Activated naive CD8-positive, alpha-beta T cell treated with anti-CD3 and anti-CD28 coated beads, Interleukin-2, amount 50 U/mL, for 24 hours (primary cell): ENCODE results near the gene SLC6A6.

Source experiments
- ATAC-seq: fragments of 150-1000 bp; cut with Tn5 transposase; one replicate; pipeline ENCODE4 v1.10.0; 2021
- DNase-seq: peaks from one replicate; pipeline ENCODE4 v3.0.0; 2021
- H3K27ac Mint-ChIP-seq: one replicate; pipeline ENCODE4 v1.8.0; 2021; ENCODE audit warnings: mild to moderate bottlenecking, mixed read lengths
- H3K27me3 Mint-ChIP-seq: one replicate; pipeline ENCODE4 v1.8.0; 2021; ENCODE audit warnings: mixed read lengths
- H3K36me3 Mint-ChIP-seq: one replicate; pipeline ENCODE4 v1.8.0; 2021; ENCODE audit warnings: low read depth, mixed read lengths
- H3K4me1 Mint-ChIP-seq: one replicate; pipeline ENCODE4 v1.8.0; 2021; ENCODE audit warnings: mixed read lengths
- H3K4me3 Mint-ChIP-seq: one replicate; pipeline ENCODE4 v1.8.0; 2021; ENCODE audit warnings: mild to moderate bottlenecking, moderate library complexity, mixed read lengths
- H3K9me3 Mint-ChIP-seq: one replicate; pipeline ENCODE4 v1.8.0; 2021; ENCODE audit warnings: mixed read lengths

SLC6A6 gene

DNA sequence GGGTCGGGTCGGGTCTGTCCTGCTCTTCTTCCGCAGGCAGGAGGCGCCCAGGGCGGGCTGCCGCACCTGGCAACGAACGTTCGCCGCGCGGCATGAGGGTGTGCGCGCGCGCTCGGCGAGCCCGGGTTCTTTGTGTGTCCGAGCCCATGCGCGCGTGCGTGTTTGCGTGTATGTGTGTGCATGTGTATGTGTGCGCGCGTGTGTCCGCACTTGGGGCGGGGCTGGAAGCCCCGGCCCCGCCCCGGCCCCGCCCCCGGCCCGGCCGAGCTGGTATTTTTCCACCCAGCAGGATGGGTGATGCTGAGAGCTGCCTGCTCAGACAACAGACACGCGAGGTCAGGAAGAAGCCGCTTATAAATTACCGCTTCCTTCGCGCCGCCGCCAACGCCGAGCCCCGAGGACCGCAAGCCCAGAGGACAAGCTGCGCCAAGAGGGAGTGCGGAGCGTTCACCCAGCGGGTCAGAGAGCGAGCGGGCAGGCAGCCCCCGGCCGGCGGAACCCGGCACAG lies at the start of gene SLC6A6:
Gene SLC6A6, plus strand, starts transcription at position 303 of the 508 bp plus-strand sequence. CDS start 41,029 bp downstream, outside the sequence.
- Mint-ChIP-seq H3K27me3 (no peaks in the 10 kb centered on the region), H3K9me3 (no peaks in the 10 kb centered on the region), H3K36me3 (peaks cover 18% of the 10 kb centered on the region), H3K4me3 (peak within 1 kb of the TSS; percentile 99), H3K4me1 (peaks cover 54% of the 10 kb centered on the region), H3K27ac (peak within 1 kb of the TSS; percentile 99)
- ATAC-seq = peak; percentile 78
- DNase-seq = peak; percentile 92

DNA sequence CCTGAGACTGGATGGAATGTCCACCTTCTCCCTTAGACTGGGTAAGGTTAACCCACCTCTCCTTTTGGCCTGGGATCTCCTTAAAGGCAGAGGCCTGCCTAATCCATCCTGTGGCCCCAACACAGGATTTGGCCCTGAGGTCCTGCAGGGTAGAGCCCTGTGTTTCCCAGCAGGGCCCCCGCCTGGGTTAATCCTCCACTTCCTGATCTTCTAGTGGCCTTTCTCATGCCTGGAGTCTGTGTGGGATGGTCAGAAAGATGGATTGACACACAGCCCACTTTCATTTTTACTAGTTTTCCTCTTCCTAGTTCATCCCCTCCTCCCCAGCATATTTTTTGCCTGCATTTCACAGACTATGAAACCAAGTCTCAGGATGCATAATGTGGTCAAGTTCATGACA lies 48.9 kb upstream of the SLC6A6 start:
- H3K27me3 Mint-ChIP-seq = no peaks in the 10 kb centered on the region
- H3K27ac Mint-ChIP-seq = no peak overlapping the region
- H3K9me3 Mint-ChIP-seq = no peaks in the 10 kb centered on the region
- no peaks in the 10 kb centered on the region for H3K4me1 Mint-ChIP-seq
- H3K36me3 Mint-ChIP-seq = no peaks in the 10 kb centered on the region
- DNase-seq (no peak), ATAC-seq (no peak)
- no peak overlapping the region for H3K4me3 Mint-ChIP-seq

DNA sequence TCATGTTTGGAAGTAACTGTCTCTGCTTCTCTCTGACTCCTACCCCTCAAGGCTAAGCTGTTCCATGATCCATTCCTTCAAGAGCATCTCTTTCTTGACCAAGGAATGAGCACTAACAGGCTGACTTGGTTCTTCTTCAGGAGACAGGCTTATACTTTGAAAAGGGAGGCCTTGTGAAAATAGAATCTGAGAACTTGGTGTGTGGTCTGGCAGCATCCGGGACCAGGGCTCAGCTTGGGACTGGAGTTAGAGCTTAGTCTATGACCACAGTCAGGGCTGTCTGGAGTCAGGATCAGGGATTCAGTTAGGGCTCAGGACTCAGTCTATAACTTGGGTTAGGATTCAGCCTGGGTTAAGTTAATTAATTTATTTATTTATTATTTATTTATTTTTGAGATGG lies 44.9 kb upstream of the SLC6A6 start:
- Mint-ChIP-seq H3K4me3 (no peak overlapping the region), H3K27ac (no peak overlapping the region), H3K9me3 (no peaks in the 10 kb centered on the region), H3K36me3 (no peaks in the 10 kb centered on the region), H3K27me3 (no peaks in the 10 kb centered on the region), H3K4me1 (no peaks in the 10 kb centered on the region)
- ATAC-seq (no peak), DNase-seq (no peak)

DNA sequence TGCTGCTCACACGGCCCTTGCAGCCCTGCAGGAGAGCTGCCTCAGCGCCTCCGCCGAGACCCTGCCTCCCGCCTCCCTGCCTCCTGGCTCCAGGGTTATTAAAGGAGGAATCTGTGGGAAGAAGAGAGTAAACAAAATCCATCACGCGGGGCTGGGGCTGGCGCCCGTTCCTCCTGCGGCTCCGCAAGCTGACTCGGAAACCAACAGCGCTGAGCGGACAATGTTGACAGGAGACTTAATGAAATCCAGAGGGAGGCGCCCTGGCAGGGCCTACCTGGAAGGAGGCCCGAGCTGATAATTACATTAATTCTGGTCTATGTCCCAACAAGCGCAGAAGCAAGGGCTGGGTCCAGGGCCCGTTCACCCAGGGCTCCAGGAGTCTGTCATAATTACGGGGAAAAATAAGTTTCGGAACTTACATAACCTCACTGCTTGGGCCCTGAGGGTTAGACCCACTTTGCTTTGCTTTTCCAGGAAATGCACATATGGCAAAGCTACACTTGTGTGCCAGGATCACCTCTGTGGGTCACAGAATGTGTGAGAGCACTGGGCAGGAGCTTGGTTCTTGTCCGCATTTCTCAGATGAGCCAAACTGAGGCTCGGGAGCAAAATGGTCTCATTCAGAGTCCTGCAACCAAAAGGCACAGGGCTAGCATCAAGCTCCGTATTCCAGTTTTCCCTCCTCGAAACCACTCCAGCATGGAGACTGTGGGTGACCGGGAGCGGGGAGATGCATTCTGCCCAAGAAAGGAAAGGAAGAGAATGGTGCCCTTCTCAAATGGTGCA lies 43.8 kb upstream of the SLC6A6 start:
- H3K27me3 Mint-ChIP-seq = no peaks in the 10 kb centered on the region
- H3K9me3 Mint-ChIP-seq = no peaks in the 10 kb centered on the region
- H3K36me3 Mint-ChIP-seq = no peaks in the 10 kb centered on the region
- DNase-seq (no peak), ATAC-seq (no peak)
- H3K4me3 Mint-ChIP-seq = no peak overlapping the region
- no peaks in the 10 kb centered on the region for H3K4me1 Mint-ChIP-seq
- no peak overlapping the region for H3K27ac Mint-ChIP-seq

DNA sequence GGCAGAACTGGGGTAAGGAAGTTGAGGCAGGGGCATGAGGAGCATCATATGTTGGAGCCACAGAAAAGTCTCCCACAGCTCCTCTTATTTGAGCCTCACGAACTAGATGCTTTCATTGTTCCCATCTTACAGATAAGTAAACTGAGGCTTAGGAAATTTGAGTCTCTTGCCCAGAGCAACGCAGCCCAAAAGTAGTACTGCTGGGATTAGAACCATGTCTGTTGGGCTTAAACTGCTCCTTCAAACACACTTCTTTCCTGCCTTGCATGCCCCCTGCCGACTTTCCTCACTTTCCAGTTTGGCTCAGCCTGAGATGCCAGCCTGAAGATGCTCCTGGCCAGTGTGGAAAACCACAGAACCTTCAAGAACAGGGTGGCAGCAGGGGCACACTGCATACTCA lies 43.1 kb upstream of the SLC6A6 start:
- H3K36me3 Mint-ChIP-seq = no peaks in the 10 kb centered on the region
- H3K9me3 Mint-ChIP-seq = no peaks in the 10 kb centered on the region
- no peak overlapping the region for H3K27ac Mint-ChIP-seq
- no peaks in the 10 kb centered on the region for H3K27me3 Mint-ChIP-seq
- DNase-seq = no peak
- no peak overlapping the region for H3K4me3 Mint-ChIP-seq
- H3K4me1 Mint-ChIP-seq = no peaks in the 10 kb centered on the region
- no peak for ATAC-seq

DNA sequence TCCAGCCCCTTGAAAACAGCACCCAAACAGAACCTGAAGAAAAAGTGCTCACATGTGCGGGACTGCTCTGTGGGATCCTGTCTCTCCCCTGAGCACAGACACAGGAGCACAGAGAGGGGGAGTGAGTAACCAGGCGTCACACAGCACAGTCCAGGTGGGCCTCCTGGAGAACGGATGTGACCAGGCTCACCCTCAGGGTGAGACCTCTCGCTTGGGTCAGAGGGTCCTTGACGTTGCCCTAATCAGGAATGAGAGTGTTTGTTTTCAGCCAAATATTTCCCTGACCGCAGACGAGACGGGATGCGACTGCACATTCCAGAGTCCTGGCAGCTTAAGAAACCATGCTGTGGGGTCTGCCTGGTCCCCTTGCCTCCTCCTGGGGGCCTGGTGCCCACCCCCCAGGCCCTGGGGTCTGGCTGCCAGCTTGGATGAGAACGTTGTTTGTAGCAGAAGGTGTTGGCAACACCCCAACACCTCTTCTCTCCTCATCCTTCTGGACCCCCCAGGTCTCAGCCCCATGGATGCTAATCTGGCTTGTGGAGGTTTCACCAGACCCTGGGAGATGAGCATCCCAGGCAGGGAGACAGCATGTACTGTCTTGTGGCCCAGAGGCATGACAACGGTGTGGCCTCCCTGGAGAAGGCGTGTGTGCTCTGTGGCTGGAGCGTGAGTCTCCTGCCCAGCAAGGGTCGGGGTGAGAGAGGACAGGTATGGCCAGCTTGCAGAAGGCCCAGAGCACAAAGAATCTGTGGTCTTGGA lies 42.1 kb upstream of the SLC6A6 start:
- Mint-ChIP-seq H3K27me3 (no peaks in the 10 kb centered on the region), H3K4me3 (no peak overlapping the region), H3K9me3 (no peaks in the 10 kb centered on the region), H3K4me1 (no peaks in the 10 kb centered on the region), H3K27ac (no peak overlapping the region), H3K36me3 (no peaks in the 10 kb centered on the region)
- no peak for DNase-seq
- ATAC-seq = no peak

DNA sequence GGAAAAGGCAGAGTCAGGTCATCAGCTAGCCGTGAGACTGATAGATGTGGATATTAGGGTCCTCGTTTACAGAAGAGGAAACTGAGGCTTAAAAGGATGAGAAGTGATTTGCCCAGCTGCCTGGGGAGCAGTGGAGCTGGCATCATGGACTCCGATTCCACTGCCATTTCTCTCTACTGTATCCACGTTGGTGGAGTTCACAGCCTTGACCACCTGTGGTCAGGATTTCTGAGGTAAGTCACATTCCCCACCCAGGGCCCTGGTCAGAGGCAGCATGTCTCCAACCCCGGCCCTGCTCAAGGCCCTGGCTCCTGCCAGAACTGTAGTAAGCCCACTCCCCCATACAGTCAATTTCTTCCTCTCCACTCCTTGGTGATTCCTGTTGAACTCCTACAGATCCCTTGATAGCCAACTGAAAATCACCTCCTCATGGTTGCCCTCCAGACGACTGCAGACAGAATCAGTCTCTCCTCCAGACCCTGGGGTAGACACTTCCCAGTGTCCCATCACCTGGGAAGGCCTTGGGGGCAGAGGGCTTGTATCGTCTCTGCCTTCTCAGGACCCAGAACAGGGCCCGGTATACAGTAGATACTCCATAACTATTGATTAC lies 41.2 kb upstream of the SLC6A6 start:
- no peaks in the 10 kb centered on the region for H3K36me3 Mint-ChIP-seq
- H3K4me3 Mint-ChIP-seq = no peak overlapping the region
- no peaks in the 10 kb centered on the region for H3K27me3 Mint-ChIP-seq
- no peaks in the 10 kb centered on the region for H3K4me1 Mint-ChIP-seq
- DNase-seq (no peak), ATAC-seq (no peak)
- no peaks in the 10 kb centered on the region for H3K9me3 Mint-ChIP-seq
- H3K27ac Mint-ChIP-seq = no peak overlapping the region

DNA sequence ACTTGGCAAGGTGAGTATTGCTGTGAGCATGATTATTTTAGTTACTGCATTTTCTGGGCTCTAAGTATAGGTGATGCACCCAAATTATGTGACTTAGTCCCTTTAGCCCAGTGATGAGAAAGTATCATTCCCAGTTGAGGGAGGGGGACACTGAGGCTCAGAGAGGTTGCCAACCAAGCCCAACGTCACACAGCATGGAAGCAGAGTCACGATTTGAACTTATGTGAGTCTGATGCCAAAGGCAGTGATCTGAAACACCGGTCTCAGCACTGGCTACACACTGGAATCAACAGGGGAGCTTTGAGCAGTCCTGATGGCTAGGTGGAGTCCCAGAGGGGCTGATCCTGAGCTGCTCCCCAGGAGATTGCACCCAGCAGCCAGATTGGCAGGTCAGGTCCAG lies 39.5 kb upstream of the SLC6A6 start:
- Mint-ChIP-seq H3K4me1 (no peaks in the 10 kb centered on the region), H3K4me3 (no peak overlapping the region), H3K36me3 (no peaks in the 10 kb centered on the region), H3K27me3 (no peaks in the 10 kb centered on the region), H3K27ac (no peak overlapping the region), H3K9me3 (no peaks in the 10 kb centered on the region)
- ATAC-seq (no peak), DNase-seq (no peak)

DNA sequence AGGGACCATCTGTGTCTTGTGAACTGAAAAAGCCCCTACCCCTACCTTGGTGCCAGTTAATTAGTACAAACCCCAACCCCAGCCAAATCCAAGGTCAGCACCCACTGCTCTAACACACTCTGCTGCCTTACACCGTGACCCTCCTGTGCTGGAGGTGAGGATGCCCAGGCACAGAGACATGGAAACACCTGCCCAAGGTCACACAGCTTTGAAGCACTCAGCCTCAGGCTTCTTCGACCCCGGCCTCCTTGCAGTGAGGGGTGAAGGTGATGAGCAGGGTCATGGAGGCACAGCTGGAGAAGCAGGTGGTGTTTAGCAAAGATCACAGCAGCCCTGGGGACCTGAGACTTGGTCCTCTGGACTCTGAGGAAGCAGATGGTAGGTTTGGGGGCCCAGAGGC lies 39.0 kb upstream of the SLC6A6 start:
- Mint-ChIP-seq H3K36me3 (no peaks in the 10 kb centered on the region), H3K27me3 (no peaks in the 10 kb centered on the region), H3K4me3 (no peak overlapping the region), H3K4me1 (no peaks in the 10 kb centered on the region), H3K27ac (no peak overlapping the region), H3K9me3 (no peaks in the 10 kb centered on the region)
- DNase-seq (no peak), ATAC-seq (no peak)

DNA sequence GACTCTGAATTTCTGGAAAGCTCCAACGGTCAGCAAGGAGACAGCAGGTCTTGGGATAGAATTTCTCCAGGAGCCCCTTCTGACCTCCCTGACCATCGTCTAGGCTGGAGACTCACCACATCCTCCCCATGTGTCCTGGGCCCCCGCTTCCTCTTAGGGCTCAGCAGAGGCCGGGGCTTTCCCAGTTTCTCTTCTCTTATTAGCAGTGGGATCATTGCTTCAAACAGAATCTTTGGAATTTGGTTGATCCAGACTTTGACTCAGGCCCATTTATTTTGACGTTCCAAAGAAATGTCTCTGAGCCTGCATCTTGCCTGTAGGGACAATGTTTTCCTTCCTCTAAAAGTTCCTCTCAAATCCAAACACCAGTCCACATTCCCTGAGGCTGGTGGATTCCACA lies 38.4 kb upstream of the SLC6A6 start:
- no peak for ATAC-seq
- Mint-ChIP-seq H3K36me3 (no peaks in the 10 kb centered on the region), H3K9me3 (no peaks in the 10 kb centered on the region), H3K27ac (no peak overlapping the region), H3K4me3 (no peak overlapping the region), H3K4me1 (no peaks in the 10 kb centered on the region), H3K27me3 (no peaks in the 10 kb centered on the region)
- no peak for DNase-seq

DNA sequence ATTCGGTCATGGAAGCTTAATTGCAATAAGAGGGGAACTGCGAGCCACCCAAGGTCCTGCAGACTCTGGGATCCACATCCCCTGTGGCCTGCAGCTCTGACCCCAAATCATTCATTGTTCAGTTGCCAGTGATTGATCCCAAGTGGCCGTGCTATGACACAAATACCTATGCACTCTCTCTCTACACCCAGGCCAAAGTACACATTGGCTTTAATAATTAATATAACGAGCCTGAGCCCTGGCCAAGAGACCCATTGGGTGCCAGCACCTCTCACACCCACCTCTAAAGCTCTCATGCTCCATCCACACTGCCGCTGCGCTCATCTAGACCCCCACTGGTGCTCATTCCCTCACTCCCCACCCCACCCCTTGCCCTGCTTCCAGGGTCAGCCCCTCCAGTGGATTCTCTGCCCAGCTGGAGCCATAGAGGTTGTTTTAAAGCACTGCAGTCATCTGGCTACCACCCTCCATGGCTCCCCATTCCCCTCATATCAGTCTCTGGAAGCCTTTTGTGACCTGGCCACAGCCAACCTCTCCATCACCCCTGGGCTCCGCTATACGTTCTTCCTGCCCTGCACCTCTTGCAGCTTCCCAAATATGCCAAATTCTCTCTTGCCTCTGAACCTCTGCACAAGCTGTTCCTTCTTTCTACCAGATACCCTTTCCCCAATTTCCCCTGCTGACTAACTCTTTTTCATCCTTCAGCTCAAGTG lies 37.7 kb upstream of the SLC6A6 start:
- no peak overlapping the region for H3K27ac Mint-ChIP-seq
- no peak overlapping the region for H3K4me3 Mint-ChIP-seq
- H3K4me1 Mint-ChIP-seq = no peaks in the 10 kb centered on the region
- no peaks in the 10 kb centered on the region for H3K9me3 Mint-ChIP-seq
- H3K27me3 Mint-ChIP-seq = no peaks in the 10 kb centered on the region
- no peak for DNase-seq
- ATAC-seq = no peak
- H3K36me3 Mint-ChIP-seq = no peaks in the 10 kb centered on the region

DNA sequence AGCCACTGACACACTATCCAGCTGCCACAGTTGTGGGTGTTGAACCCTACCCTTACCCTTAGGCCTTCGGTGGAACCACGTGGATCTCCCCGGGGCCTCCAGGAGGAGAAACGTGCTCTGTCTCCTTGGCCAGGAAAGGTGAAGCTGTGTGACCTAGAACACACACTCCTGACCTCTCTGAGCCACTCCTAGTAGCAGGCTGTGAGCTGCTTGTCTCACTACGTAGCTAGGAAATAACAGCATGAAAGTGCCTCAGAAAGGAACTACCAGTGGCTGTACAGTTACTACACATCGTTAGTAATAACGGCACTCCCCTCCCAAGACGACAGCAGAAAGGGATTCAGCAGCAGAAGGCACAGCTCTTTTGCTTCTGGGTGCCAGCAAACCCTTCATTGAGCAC lies 36.2 kb upstream of the SLC6A6 start:
- Mint-ChIP-seq H3K36me3 (no peaks in the 10 kb centered on the region), H3K4me3 (no peak overlapping the region), H3K27ac (no peak overlapping the region), H3K4me1 (no peaks in the 10 kb centered on the region), H3K27me3 (no peaks in the 10 kb centered on the region), H3K9me3 (no peaks in the 10 kb centered on the region)
- DNase-seq (no peak), ATAC-seq (no peak)

DNA sequence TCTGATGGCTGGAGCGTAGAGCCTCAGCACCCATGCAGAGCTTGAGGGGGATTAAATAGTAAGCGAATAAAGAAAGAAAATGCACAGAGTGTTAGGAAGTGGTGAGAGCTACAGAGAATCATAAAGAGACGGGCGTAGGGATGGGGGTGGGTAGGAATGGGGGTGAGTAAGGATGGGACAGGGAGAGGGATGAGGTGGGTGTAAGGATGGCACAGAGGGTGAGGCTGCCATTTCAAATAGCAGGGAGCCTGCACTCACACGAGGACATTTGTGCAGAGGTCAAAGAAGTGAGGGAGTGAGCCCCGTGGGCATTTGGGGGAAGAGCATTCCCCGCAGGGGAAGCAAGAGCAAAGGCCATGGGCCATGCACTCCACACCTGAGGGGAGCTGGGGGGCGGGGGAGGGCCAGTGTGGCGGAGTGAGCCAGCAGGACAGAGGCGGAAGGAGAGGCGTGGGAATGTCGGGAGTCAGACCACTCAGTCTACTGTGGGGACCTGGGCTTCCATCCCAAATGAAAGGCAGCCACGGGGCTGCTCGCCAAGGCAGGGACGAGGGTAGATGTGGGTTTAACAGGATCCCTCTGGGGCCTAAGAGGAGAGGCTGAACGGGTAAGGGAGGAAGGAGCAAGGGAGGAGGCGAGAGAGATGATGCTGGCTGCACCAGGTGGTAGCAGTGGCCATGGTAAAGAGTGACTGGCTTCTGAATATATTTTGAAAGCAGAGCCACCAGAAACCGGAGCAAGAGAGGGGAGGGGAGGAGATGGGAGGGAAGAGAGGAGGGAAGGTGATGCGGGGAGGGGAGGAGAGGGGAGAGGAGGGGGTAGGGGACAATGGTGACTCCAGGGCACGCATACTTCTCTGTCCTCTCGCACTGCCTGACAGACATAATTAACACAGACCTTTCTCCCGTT lies 35.2 kb upstream of the SLC6A6 start:
- ATAC-seq (no peak), DNase-seq (no peak)
- H3K27ac Mint-ChIP-seq = no peak overlapping the region
- H3K9me3 Mint-ChIP-seq = no peaks in the 10 kb centered on the region
- peaks cover 2% of the 10 kb centered on the region for H3K4me1 Mint-ChIP-seq
- no peaks in the 10 kb centered on the region for H3K36me3 Mint-ChIP-seq
- no peaks in the 10 kb centered on the region for H3K27me3 Mint-ChIP-seq
- no peak overlapping the region for H3K4me3 Mint-ChIP-seq

DNA sequence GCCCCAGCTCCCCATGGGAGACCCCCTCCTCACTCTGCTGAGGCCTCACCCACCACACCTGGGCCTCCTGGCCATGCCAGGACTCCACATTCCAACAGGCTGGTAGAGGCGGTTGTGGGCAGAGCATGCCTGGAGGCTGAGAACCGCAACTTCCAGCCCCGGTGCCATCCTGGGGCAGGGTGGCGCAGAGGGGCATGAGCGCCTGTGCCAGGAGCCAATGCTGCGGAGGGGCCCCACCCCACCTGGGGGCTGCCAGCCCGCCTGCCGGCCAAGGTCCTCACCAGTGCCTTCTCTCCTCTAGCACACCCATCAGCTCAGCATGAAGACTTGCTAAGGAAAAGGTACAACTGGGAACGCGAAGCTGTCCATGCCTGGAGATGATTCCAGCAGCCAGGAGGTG lies 34.3 kb upstream of the SLC6A6 start:
- DNase-seq (no peak), ATAC-seq (no peak)
- peaks cover 2% of the 10 kb centered on the region for H3K27me3 Mint-ChIP-seq
- H3K9me3 Mint-ChIP-seq = no peaks in the 10 kb centered on the region
- no peak overlapping the region for H3K27ac Mint-ChIP-seq
- H3K4me3 Mint-ChIP-seq = no peak overlapping the region
- H3K36me3 Mint-ChIP-seq = no peaks in the 10 kb centered on the region
- H3K4me1 Mint-ChIP-seq = peaks cover 2% of the 10 kb centered on the region
